ENCODE results near the gene GMIP. TPM values are rescaled to one million over a fixed set of nuclear protein-coding genes. Genes with fewer than 3 reads are reported as not detected.

Gene GMIP
- total and polyA plus RNA-seq, 2 donors (not counting 3 experiments of a cell fraction or from before 2014, with no cell fraction given) = 7.8 to 19.8 TPM

GRCh38 chr19:19672816-19673215 is 29.4 kb upstream of the GMIP start:
- no TSS peak for BruUV-seq (replicated peaks)
- H3K27ac ChIP-seq (ENCODE audit: insufficient read depth, low read depth, low read length) = no peak overlapping the region
- TF ChIP-seq JUN (IDR thresholded peaks at IDR 0.05; ENCODE audit: borderline replicate concordance, insufficient read depth, insufficient read length, low read depth) (no peak), MAX (IDR thresholded peaks at IDR 0.05; ENCODE audit: insufficient read depth, insufficient read length) (no peak), POLR2A (IDR thresholded peaks at IDR 0.05; ENCODE audit: low read depth, low read length) (no peak), MYC (IDR thresholded peaks at IDR 0.05; ENCODE audit: low read depth, low read length) (no peak), GATA2 (IDR thresholded peaks at IDR 0.05; ENCODE audit: insufficient read depth, insufficient read length, low read depth, low read length) (no peak), POLR2AphosphoS5 (IDR thresholded peaks at IDR 0.05; ENCODE audit: insufficient read depth, low read depth, low read length) (no peak), FOS (IDR thresholded peaks at IDR 0.05; ENCODE audit: borderline replicate concordance, insufficient read depth, low read length) (no peak), CTCF (IDR thresholded peaks at IDR 0.05; ENCODE audit: extremely low read depth in 1 of 2, insufficient read depth in 1 of 2, low read depth in 1 of 2, low read length in 2 of 2) (no peak), EZH2 (IDR thresholded peaks at IDR 0.05; ENCODE audit: borderline replicate concordance, low read depth, low read length, severe bottlenecking) (no peak)
- peaks cover 0 to 9% of the 10 kb centered on the region in 2 experiments for H3K36me3 ChIP-seq (ENCODE audit: control insufficient read depth in 2 of 2, extremely low read depth in 1 of 2, insufficient read depth in 2 of 2, low read length in 2 of 2)
- H3K4me3 ChIP-seq (replicated peaks in 1 of 3; ENCODE audit: insufficient read depth in 1 of 3, low read depth in 1 of 3, low read length in 3 of 3) = no peak overlapping the region
- no peak overlapping the region for H2AFZ ChIP-seq (ENCODE audit: low read depth, low read length)
- ChIA-PET CTCF (no interaction called here), POLR2A (no interaction called here)
- dilution Hi-C loops (cut with MboI; ENCODE audit: extremely low pct_ligation_motif_present, low sequenced_read_pairs) = no loop called here
- H3K79me2 ChIP-seq (ENCODE audit: control insufficient read depth, insufficient read depth, low read length) = peaks cover 6% of the 10 kb centered on the region
- intact Hi-C loops (cut with micrococcal nuclease) = no loop called here
- no peaks in the 10 kb centered on the region for H4K20me1 ChIP-seq (replicated peaks; ENCODE audit: control insufficient read depth, extremely low read depth, insufficient read depth, low read length)
- no peak overlapping the region for H3K9ac ChIP-seq (replicated peaks; ENCODE audit: extremely low read depth, insufficient read depth, low read length)
- FAIRE-seq (no peak), DNase-seq (ENCODE audit: low read depth, low spot score) (no peak)
- peaks cover 6% of the 10 kb centered on the region for H3K4me1 ChIP-seq (ENCODE audit: control insufficient read depth, extremely low read depth, insufficient read depth, low read length)
- no peaks in the 10 kb centered on the region for H3K27me3 ChIP-seq (ENCODE audit: control insufficient read depth in 2 of 2, insufficient read depth in 2 of 2, low read length in 2 of 2)
- H3K9me1 ChIP-seq (replicated peaks; ENCODE audit: control insufficient read depth, extremely low read depth, insufficient read depth, low read length) = no peaks in the 10 kb centered on the region
- no peaks in the 10 kb centered on the region for H3K9me3 ChIP-seq (replicated peaks; ENCODE audit: control insufficient read depth, insufficient read depth, low read length)
- no peak overlapping the region for H3K4me2 ChIP-seq (ENCODE audit: insufficient read depth, low read length)

Measured in endothelial cell of umbilical vein (primary cell).